GM18907 (cell line): ENCODE measurements around the gene IL13RA2.

ENCODE experiments used
- ATAC-seq: cut with Tn5 transposase; IDR thresholded peaks from one replicate; pipeline ENCODE4 v1.9.1; 2021; ENCODE audit warnings: mild to moderate bottlenecking, moderate library complexity; ENCODE audit not compliant: unreplicated experiment

IL13RA2 gene

GRCh38 chrX:114997779-114998178, 19.6 kb downstream of the IL13RA2 start:
- no peak for ATAC-seq

GRCh38 chrX:114985967-114986592, 31.3 kb downstream of the IL13RA2 start:
- ATAC-seq: no peak

GRCh38 chrX:114976292-114976691, 41.1 kb downstream of the IL13RA2 start:
- no peak for ATAC-seq

- ATAC-seq: no peak
Measured at GRCh38 chrX:114973013-114973412, 44.4 kb downstream of the IL13RA2 start.

GRCh38 chrX:114970806-114971205, 46.6 kb downstream of the IL13RA2 start:
- no peak for ATAC-seq

GRCh38 chrX:114964374-114964773, 53.0 kb downstream of the IL13RA2 start:
- ATAC-seq: no peak

GRCh38 chrX:114962209-114962608, 55.2 kb downstream of the IL13RA2 start:
- ATAC-seq: no peak

GRCh38 chrX:114959729-114960128, 57.7 kb downstream of the IL13RA2 start:
- no peak for ATAC-seq
